Adipose tissue (tissue), 3 donors: Measurements from ENCODE around the gene HEMGN. TPM values are rescaled to one million over a fixed set of nuclear protein-coding genes. Genes with fewer than 3 reads are reported as not detected.
"Not testable (repeated sequence)": the region's sequence is repeated elsewhere in the genome, so short reads cannot be mapped to it uniquely, and the experiment has no call there.

Experiments used
- H3K27ac ChIP-seq: one replicate; pipeline ENCODE4 v1.5.1; 2013; ENCODE audit warnings: low read depth, low read length
- WGBS, 3 donors: extraction: QIAGEN DNeasy Blood & Tissue Kit; methylation state at CpG; one replicate each; pipeline ENCODE4 v1.1.7; 2013; 5-methylcytosine and 5-hydroxymethylcytosine counted together
- polyA plus RNA-seq, 3 donors: library from polyadenylated mRNA; stranded (reverse); fragments of 200-250 nt; gene quantifications; one replicate each; pipeline ENCODE4 v1.2.3, GENCODE V29; 2013
- donor health status: healthy with polysubstance abuse.
- donor health status: Bipolar disorder and iron deficiency.
- donor health status: healthy.

Gene HEMGN
- polyA plus RNA-seq, 3 donors: 0.03 to 0.04 TPM; not detected in 1

DNA sequence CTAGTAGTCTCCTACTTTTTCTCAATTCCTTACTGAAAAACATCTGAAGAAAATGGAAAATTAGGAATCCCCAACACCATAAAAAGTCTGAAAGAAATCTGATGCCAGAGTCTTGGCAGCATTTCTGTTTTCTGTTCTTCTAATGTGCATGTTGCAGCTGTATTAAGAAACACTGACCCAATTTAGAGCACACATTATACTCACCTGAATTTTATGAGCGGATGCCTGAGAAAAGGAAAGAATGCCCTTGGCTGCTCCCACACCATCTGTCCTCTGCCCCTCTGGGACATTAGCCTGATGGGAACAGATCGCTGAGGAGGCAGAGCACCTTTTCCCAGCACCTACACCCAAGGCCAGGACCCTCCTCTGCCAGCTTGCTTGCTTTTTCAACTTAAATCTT lies 31.0 kb upstream of the HEMGN start:
- WGBS, 3 donors: 75 to 91% (median 89%) methylated on average over 2 of the region's 2 CpGs
- H3K27ac ChIP-seq: no peak overlapping the region

- WGBS, 3 donors: 0 to 35% (median 8%) methylated on average over 1 of the region's 1 CpG
Measured at GRCh38 chr9:97966493-97966892, 28.5 kb upstream of the HEMGN start.

DNA sequence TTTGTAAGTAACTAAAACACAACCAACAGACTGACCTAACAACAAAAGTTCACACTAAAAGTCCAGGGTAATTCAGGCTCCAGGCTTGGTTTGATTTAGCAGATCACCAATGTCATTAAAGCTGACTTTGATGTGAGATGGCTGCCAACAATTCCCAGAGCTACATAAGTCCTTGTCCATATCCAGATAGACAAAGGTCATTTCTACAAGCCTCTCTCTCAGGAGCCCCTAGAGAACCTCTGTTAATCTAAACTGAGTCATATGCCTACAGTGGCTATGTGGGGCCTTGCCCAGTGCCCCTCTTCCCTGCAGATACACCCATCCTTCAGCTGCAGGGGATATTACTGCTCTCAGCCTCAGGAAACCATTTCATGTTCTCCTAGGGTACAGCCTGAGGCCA lies 26.9 kb upstream of the HEMGN start:
- no peak overlapping the region for H3K27ac ChIP-seq

More at GRCh38 chr9:97966493-97966892, 28.5 kb upstream of the HEMGN start:
- no peak overlapping the region for H3K27ac ChIP-seq

DNA sequence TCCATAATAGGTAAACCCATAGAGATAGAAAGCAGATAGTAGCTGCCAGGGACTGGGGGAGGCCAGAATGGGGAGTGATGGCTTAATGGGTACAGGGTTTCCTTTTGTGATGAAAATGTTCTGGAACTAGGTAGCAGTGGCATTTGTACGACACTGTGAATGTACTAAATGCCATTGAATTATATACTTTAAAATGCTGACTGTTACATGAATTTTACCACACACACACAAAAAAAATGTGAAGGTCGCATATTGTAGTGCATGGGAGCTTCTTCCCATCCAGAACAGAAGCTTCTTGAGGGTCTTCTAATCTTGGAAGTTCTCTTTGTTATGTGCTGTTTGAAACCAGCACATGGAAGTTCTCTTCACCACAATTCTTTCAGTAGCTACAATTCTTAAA lies 25.3 kb upstream of the HEMGN start:
- WGBS, 3 donors: 66 to 78% (median 77%) methylated on average over 2 of the region's 2 CpGs
- H3K27ac ChIP-seq: no peak overlapping the region

DNA sequence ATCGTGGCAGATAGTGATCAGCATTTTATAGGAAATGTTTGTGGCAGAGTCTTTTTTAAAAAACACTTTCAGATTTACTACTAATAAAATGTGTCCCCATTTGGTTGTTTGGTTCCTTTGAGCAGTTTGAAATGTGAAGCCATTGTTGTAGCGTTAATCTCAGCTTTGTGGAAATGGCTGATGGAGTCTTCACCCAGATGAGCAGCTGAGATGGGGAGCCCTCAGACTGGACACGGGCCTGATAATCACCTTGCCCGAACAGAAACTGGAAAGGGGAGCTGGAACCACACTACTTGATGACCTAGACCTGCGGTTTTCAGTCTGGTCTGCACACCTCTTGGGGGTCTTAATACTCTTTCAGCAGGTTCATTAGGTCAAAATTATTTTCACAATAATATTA lies 24.6 kb upstream of the HEMGN start:
- WGBS, 3 donors: 82 to 90% (median 87%) methylated on average over 5 of the region's 5 CpGs
- H3K27ac ChIP-seq: no peak overlapping the region

DNA sequence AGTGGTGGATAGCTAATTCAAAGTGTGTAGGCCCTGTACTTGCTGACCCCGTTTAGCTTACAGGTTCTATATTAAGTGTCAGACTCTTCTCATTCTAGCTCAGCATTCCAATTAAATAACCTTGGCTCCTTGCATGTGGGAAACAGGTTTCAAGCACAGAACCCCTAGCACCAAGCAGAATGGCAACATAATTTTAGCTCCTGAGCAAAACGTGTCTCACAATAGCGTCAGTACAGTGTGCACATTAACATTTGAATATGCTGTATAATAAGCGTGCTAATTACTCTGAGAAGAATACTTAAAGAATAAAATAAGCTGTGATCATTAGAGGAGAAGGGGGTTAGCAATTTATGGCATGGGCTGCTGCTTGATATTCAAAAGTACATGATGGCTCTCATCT lies 24.2 kb upstream of the HEMGN start:
- 60 to 81% (median 80%) methylated on average over 4 of the region's 4 CpGs for WGBS, 3 donors
- H3K27ac ChIP-seq: no peak overlapping the region

- H3K27ac ChIP-seq: no peak overlapping the region
- 76 to 91% (median 89%) methylated on average over 2 of the region's 2 CpGs for WGBS, 3 donors
Measured at GRCh38 chr9:97961361-97961760, 23.4 kb upstream of the HEMGN start.

DNA sequence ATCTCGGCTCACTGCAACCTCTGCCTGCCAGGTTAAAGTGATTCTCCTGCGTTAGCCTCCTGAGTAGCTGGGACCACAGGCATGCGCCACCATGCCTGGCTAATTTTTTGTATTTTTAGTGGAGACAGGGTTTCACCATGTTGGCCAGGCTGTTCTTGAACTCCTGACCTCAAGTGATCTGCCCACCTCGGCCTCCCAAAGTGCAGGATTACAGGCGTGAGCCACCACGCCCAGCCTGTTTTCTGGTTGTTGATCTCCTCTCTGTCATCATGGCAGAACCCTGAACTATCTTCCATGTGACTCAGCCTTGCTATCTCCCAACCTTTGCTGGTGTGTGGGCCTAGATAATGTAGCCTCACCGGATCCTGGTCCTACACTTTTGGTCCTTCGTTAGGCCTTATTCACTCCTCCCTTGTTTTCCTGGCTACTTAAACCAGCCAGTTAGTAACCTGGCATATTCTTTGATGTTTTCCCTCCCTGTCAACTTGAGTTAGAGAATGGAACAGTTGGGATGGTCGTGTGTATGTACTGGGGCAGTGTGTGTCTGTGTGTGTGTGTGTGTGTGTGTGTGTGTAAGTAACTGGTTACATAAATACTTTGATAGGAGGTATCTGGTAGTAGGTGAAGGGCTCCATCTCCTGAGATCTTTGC lies 22.8 kb upstream of the HEMGN start:
- WGBS, 3 donors: 87 to 91% (median 87%) methylated on average over 9 of the region's 9 CpGs
- not testable (repeated sequence) for H3K27ac ChIP-seq

DNA sequence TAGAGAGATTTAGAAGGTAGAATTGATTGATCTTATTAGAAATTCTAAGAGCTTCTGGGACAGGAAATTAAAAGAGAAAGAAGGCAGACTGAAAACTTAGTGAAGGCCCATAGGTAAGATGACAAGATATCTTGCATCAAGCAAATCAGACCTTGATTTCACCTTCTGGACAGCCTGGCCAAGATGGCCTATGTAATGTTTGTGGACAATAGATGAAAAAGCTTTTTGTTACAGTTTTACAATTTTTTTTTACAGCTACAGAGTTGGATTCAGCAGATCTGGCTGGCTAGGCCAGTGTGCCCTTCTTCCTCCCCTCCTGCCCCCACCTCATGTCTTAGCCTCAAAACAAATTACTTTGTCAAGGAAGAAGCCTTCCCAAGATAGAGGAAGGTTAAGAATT lies 21.6 kb upstream of the HEMGN start:
- H3K27ac ChIP-seq: no peak overlapping the region

- 69 to 75% (median 72%) methylated on average over 5 of the region's 5 CpGs for WGBS, 3 donors
- H3K27ac ChIP-seq: no peak overlapping the region
Measured at GRCh38 chr9:97958812-97959511, 21.0 kb upstream of the HEMGN start.

DNA sequence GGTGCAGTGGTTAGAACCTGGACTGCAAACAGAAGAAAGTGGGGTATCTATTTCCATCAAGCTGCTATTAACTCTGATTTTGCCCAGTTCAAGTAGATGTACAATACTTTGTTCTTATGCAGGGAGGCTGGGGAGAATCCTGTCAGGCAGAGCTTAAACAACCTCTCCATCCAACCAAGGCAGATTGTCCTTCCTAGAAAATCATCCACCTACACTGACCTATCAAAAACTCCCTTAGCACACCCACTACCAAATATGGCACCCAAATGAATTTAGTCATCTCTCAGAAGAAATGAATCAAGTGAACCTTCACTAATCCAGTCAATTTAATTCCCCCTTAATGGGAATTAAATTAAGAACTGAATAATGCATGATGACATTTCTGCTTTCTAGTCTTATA lies 18.4 kb upstream of the HEMGN start:
- H3K27ac ChIP-seq: no peak overlapping the region

DNA sequence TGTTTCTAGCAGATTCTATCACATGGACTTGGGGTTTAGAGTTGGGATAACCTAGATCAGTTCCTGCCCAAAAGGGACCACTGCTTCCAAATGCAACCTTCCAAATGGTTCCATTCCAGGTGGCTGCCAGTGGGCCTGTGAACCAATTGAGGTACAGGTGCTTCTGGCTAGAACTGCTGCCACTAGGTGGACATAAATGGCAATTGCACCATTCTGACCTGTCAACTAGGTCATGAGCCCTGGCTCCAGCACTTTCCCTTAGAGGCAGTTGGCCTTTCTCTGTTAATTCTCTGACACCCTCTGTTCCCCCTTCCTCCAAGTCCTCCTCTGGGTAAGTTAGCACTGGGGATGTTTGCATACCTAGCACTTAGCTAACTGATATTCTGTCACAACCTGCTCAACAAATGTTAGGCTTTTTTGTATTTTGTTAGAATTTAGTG lies 16.6 kb upstream of the HEMGN start:
- no peak overlapping the region for H3K27ac ChIP-seq

- H3K27ac ChIP-seq: not testable (repeated sequence)
- 84 to 95% (median 89%) methylated on average over 5 of the region's 5 CpGs for WGBS, 3 donors
Measured at GRCh38 chr9:97950873-97951272, 12.9 kb upstream of the HEMGN start.

DNA sequence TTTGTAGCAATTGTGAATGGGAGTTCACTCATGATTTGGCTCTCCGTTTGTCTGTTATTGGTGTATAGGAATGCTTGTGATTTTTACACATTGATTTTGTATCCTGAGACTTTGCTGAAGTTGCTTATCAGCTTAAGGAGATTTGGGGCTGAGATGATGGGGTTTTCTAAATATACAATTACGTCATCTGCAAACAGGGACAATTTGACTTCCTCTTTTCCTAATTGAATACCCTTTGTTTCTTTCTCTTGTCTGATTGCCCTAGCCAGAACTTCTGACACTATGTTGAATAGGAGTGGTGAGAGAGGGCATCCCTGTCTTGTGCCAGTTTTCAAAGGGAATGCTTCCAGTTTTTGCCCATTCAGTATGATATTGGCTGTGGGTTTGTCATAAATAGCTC lies 9.1 kb upstream of the HEMGN start:
- WGBS, 3 donors: 41 to 48% (median 48%) methylated on average over 2 of the region's 2 CpGs

GRCh38 chr9:97945470-97945869 lies 7.5 kb upstream of the HEMGN start:
- WGBS, 3 donors: 73 to 95% (median 95%) methylated on average over 2 of the region's 2 CpGs

More for the DNA sequence above, 9.1 kb upstream of the HEMGN start:
- not testable (repeated sequence) for H3K27ac ChIP-seq

DNA sequence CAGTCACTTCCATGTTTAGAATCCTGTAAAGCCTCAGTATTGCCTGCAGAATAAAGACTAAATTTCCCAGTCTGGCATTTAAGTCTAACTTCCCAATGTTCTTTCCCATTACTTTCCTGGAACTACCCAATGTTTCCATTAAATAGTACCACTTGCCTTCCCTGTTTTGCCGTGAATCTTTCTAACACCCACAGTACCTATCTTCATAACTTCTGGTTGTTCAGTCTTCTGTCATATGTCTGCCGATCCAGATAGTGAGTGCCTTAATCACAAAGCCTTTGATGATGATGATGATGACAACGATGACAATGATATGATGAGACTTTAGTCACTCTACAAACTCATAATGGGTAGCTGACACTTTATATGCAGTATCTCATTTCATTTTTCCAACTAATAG lies 6.6 kb upstream of the HEMGN start:
- H3K27ac ChIP-seq: no peak overlapping the region
- 73 to 86% (median 81%) methylated on average over 3 of the region's 3 CpGs for WGBS, 3 donors

More at GRCh38 chr9:97945470-97945869, 7.5 kb upstream of the HEMGN start:
- not testable (repeated sequence) for H3K27ac ChIP-seq

- H3K27ac ChIP-seq: no peak overlapping the region
Measured at GRCh38 chr9:97943308-97943855, 5.4 kb upstream of the HEMGN start.

- 88 to 91% (median 89%) methylated on average over 1 of the region's 1 CpG for WGBS, 3 donors
Measured at GRCh38 chr9:97941323-97941722, 3.4 kb upstream of the HEMGN start.

GRCh38 chr9:97940741-97941140 lies 2.8 kb upstream of the HEMGN start:
- H3K27ac ChIP-seq: no peak overlapping the region
- WGBS, 3 donors: 70 to 82% (median 74%) methylated on average over 3 of the region's 3 CpGs

More at GRCh38 chr9:97941323-97941722, 3.4 kb upstream of the HEMGN start:
- H3K27ac ChIP-seq: no peak overlapping the region

DNA sequence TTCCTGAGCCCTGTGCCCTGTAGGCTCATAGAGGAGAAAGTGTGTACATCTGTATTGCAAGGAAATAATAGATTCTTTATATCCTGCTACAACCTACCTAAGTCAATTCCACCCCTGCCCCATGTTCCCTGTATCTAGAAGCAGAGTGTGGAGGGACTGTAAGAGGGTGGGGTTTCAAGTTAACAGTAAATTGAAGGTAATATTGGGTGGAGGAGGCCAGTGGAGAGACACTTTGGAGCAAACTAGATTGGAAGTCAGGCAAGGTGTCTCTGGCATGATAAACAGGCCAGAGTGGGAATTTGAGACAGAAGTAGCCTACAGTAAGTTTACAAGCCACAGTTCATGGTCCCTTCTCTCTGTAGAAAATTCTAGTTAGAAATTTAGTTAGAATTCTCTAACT lies 2.3 kb upstream of the HEMGN start:
- H3K27ac ChIP-seq: no peak overlapping the region
